ENCODE results near the gene HCN2. TPM values are rescaled to one million over a fixed set of nuclear protein-coding genes. Genes with fewer than 3 reads are reported as not detected.

Gene HCN2
- total RNA-seq, 1 experiment from 2014 or later = 1.5 TPM

- DNase-seq = no peak
- Histone ChIP-seq H3F3A (ENCODE audit: insufficient read depth, low read depth) (peaks cover 6% of the 10 kb centered on the region; the same call in 1 of the 2 replicates), H4K20me1 (ENCODE audit: insufficient read depth) (0 out of 2 replicates have a peak, but pooled peaks cover 4% of the 10 kb centered on the region), H3K4me3 (no peak overlapping the region), H3K4me2 (no peak overlapping the region), H3K36me3 (ENCODE audit: low read depth) (no peaks in the 10 kb centered on the region), H3K4me1 (replicated peaks; ENCODE audit: insufficient read depth) (no peaks in the 10 kb centered on the region), H3K9me2 (ENCODE audit: insufficient read depth) (no peaks in the 10 kb centered on the region), H3K9me3 (ENCODE audit: insufficient read depth, low read depth) (no peaks in the 10 kb centered on the region), H2AFZ (no peak overlapping the region), H3K27me3 (ENCODE audit: insufficient read depth, low read depth) (no peaks in the 10 kb centered on the region), H3K27ac (no peak overlapping the region), H3K79me2 (ENCODE audit: low read depth) (no peaks in the 10 kb centered on the region)
- ChIA-PET POLR2A (ENCODE audit: unreplicated experiment) (no interaction called here), CTCF (no interaction called here)
- BruUV-seq (replicated peaks) = no TSS peak
- TF ChIP-seq CTCF (conservative IDR thresholded peaks at IDR 0.05) (no peak), EZH2 (IDR thresholded peaks at IDR 0.05; ENCODE audit: low read depth) (no peak)
- intact Hi-C loops (cut with micrococcal nuclease; ENCODE audit: unreplicated experiment) = no loop called here
These were observed 55.1 kb downstream of the HCN2 start for GRCh38 chr19:644789-645188.

GRCh38 chr19:645912-646778, 56.5 kb downstream of the HCN2 start:
- Histone ChIP-seq H3K9me2 (ENCODE audit: insufficient read depth) (no peaks in the 10 kb centered on the region), H3F3A (ENCODE audit: insufficient read depth, low read depth) (peaks cover 6% of the 10 kb centered on the region; the same call in 1 of the 2 replicates), H3K79me2 (ENCODE audit: low read depth) (no peaks in the 10 kb centered on the region), H3K4me1 (replicated peaks; ENCODE audit: insufficient read depth) (no peaks in the 10 kb centered on the region), H3K27me3 (ENCODE audit: insufficient read depth, low read depth) (no peaks in the 10 kb centered on the region), H3K9me3 (ENCODE audit: insufficient read depth, low read depth) (no peaks in the 10 kb centered on the region), H3K36me3 (ENCODE audit: low read depth) (no peaks in the 10 kb centered on the region), H3K27ac (no peak overlapping the region), H3K4me2 (no peak overlapping the region), H3K4me3 (no peak overlapping the region), H4K20me1 (ENCODE audit: insufficient read depth) (peaks cover 5% of the 10 kb centered on the region; the same call in 1 of the 2 replicates), H2AFZ (no peak overlapping the region)
- no peak for DNase-seq
- TF ChIP-seq EZH2 (IDR thresholded peaks at IDR 0.05; ENCODE audit: low read depth) (no peak), CTCF (conservative IDR thresholded peaks at IDR 0.05) (no peak)
- intact Hi-C loops (cut with micrococcal nuclease; ENCODE audit: unreplicated experiment) = no loop called here
- ChIA-PET POLR2A (ENCODE audit: unreplicated experiment) (no interaction called here), CTCF (no interaction called here)
- BruUV-seq (replicated peaks) = no TSS peak

DNA sequence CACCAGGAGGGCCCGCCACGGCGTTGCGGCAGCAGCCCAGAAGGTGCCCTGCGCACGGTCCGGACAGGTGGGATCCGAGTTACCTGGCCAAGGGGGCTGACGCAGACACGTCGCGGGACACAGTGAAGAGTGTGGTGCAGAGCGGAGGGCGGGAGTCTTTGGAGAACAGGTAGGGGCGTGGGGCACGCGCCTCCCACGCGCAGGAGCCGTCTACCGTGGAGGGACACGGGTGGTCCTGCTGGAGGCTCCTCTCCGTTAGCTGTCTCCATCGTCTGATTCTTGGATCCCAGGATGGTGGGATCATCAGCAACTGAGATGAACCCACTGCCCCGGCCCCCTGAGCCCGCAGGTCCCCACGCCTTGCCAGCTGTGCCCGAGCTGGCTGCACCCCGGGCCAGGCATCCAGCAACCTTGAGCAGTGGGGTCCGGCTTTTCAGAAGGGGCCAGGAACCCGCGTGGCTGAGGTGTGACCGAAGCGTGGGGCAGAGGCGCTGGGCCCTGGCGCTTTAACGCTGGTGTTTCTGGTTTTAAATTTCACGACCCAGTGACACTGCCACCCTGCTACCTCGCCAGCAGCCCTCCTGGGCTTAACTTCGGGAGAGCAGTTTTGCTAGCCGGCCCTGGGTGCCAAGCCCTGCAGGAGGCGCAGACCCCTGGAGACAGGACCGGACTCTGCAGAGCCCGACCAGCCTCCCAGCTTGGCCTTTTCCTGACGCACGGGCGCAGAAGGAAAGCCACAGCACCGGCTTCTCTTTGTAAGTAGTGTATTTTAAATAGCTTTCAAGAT, 57.3 kb downstream of the HCN2 start:
- DNase-seq = no peak
- Histone ChIP-seq H3K27me3 (ENCODE audit: insufficient read depth, low read depth) (no peaks in the 10 kb centered on the region), H3K4me1 (replicated peaks; ENCODE audit: insufficient read depth) (no peaks in the 10 kb centered on the region), H2AFZ (no peak overlapping the region), H3K79me2 (ENCODE audit: low read depth) (no peaks in the 10 kb centered on the region), H3F3A (ENCODE audit: insufficient read depth, low read depth) (peaks cover 6% of the 10 kb centered on the region; the same call in 1 of the 2 replicates), H3K9me2 (ENCODE audit: insufficient read depth) (no peaks in the 10 kb centered on the region), H3K36me3 (ENCODE audit: low read depth) (no peaks in the 10 kb centered on the region), H4K20me1 (ENCODE audit: insufficient read depth) (peaks cover 11% of the 10 kb centered on the region; the same call in 1 of the 2 replicates), H3K27ac (no peak overlapping the region), H3K4me2 (no peak overlapping the region), H3K9me3 (ENCODE audit: insufficient read depth, low read depth) (no peaks in the 10 kb centered on the region), H3K4me3 (no peak overlapping the region)
- TF ChIP-seq EZH2 (IDR thresholded peaks at IDR 0.05; ENCODE audit: low read depth) (no peak), CTCF (conservative IDR thresholded peaks at IDR 0.05) (no peak)
- intact Hi-C loops (cut with micrococcal nuclease; ENCODE audit: unreplicated experiment) = no loop called here
- ChIA-PET CTCF (no interaction called here), POLR2A (ENCODE audit: unreplicated experiment) (no interaction called here)
- no TSS peak for BruUV-seq (replicated peaks)

Data from PC-9 (cell line).